ENCODE results near the gene ACTL6B. TPM values are rescaled to one million over a fixed set of nuclear protein-coding genes. Genes with fewer than 3 reads are reported as not detected.

ACTL6B gene
- total and polyA plus RNA-seq, 2 donors (not counting 3 experiments of a cell fraction or from before 2014, with no cell fraction given): not detected

GRCh38 chr7:100641463-100641859 lies 14.8 kb downstream of the ACTL6B start, which contains the start of gene TFR2:
Gene TFR2, minus strand, starts transcription at chr7:100641552. Its CDS starts 43 bp downstream, at chr7:100641509.
- H3K4me1 ChIP-seq (ENCODE audit: control insufficient read depth, extremely low read depth, insufficient read depth, low read length): no peaks in the 10 kb centered on the region
- no peak within 1 kb of the TSS for H3K9ac ChIP-seq (replicated peaks; ENCODE audit: extremely low read depth, insufficient read depth, low read length)
- intact Hi-C loops (cut with micrococcal nuclease) (no loop called here), dilution Hi-C loops (cut with MboI; ENCODE audit: extremely low pct_ligation_motif_present, low sequenced_read_pairs) (no loop called here)
- DNase-seq (ENCODE audit: low read depth, low spot score) (no peak), FAIRE-seq (no peak)
- no peak within 1 kb of the TSS for H3K4me2 ChIP-seq (ENCODE audit: insufficient read depth, low read length)
- no peaks in the 10 kb centered on the region for H3K27me3 ChIP-seq (ENCODE audit: control insufficient read depth in 2 of 2, insufficient read depth in 2 of 2, low read length in 2 of 2)
- no peaks in the 10 kb centered on the region for H4K20me1 ChIP-seq (replicated peaks; ENCODE audit: control insufficient read depth, extremely low read depth, insufficient read depth, low read length)
- H3K27ac ChIP-seq (ENCODE audit: insufficient read depth, low read depth, low read length): no peak within 1 kb of the TSS
- H3K79me2 ChIP-seq (ENCODE audit: control insufficient read depth, insufficient read depth, low read length): no peaks in the 10 kb centered on the region
- H3K9me3 ChIP-seq (replicated peaks; ENCODE audit: control insufficient read depth, insufficient read depth, low read length): no peaks in the 10 kb centered on the region
- no peak for TF ChIP-seq EZH2 (IDR thresholded peaks at IDR 0.05; ENCODE audit: borderline replicate concordance, low read depth, low read length, severe bottlenecking)
- TF ChIP-seq, protein P1, sequence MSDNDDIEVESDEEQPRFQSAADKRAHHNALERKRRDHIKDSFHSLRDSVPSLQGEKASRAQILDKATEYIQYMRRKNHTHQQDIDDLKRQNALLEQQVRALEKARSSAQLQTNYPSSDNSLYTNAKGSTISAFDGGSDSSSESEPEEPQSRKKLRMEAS (IDR thresholded peaks at IDR 0.05; ENCODE audit: insufficient read depth, insufficient read length): no peak
- no peak for TF ChIP-seq GATA2 (IDR thresholded peaks at IDR 0.05; ENCODE audit: insufficient read depth, insufficient read length, low read depth, low read length)
- no peak for TF ChIP-seq FOS (IDR thresholded peaks at IDR 0.05; ENCODE audit: borderline replicate concordance, insufficient read depth, low read length)
- no peak for TF ChIP-seq POLR2A (IDR thresholded peaks at IDR 0.05; ENCODE audit: low read depth, low read length)
- TF ChIP-seq, protein P2, sequence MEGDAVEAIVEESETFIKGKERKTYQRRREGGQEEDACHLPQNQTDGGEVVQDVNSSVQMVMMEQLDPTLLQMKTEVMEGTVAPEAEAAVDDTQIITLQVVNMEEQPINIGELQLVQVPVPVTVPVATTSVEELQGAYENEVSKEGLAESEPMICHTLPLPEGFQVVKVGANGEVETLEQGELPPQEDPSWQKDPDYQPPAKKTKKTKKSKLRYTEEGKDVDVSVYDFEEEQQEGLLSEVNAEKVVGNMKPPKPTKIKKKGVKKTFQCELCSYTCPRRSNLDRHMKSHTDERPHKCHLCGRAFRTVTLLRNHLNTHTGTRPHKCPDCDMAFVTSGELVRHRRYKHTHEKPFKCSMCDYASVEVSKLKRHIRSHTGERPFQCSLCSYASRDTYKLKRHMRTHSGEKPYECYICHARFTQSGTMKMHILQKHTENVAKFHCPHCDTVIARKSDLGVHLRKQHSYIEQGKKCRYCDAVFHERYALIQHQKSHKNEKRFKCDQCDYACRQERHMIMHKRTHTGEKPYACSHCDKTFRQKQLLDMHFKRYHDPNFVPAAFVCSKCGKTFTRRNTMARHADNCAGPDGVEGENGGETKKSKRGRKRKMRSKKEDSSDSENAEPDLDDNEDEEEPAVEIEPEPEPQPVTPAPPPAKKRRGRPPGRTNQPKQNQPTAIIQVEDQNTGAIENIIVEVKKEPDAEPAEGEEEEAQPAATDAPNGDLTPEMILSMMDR (IDR thresholded peaks at IDR 0.05; ENCODE audit: extremely low read depth in 1 of 2, insufficient read depth in 1 of 2, low read depth in 1 of 2, low read length in 2 of 2): no peak
- TF ChIP-seq MYC (IDR thresholded peaks at IDR 0.05; ENCODE audit: low read depth, low read length): no peak
- no peak for TF ChIP-seq POLR2AphosphoS5 (IDR thresholded peaks at IDR 0.05; ENCODE audit: insufficient read depth, low read depth, low read length)
- no peak for TF ChIP-seq JUN (IDR thresholded peaks at IDR 0.05; ENCODE audit: borderline replicate concordance, insufficient read depth, insufficient read length, low read depth)
- H3K4me3 ChIP-seq (replicated peaks in 1 of 3; ENCODE audit: insufficient read depth in 1 of 3, low read depth in 1 of 3, low read length in 3 of 3): no peak within 1 kb of the TSS
- ChIA-PET CTCF (no interaction called here), POLR2A (no interaction called here)
- no peaks in the 10 kb centered on the region for H3K9me1 ChIP-seq (replicated peaks; ENCODE audit: control insufficient read depth, extremely low read depth, insufficient read depth, low read length)
- BruUV-seq (replicated peaks): no TSS peak
- H3K36me3 ChIP-seq (ENCODE audit: control insufficient read depth in 2 of 2, extremely low read depth in 1 of 2, insufficient read depth in 2 of 2, low read length in 2 of 2): no peaks in the 10 kb centered on the region
- H2AFZ ChIP-seq (ENCODE audit: low read depth, low read length): no peak within 1 kb of the TSS
